Mesenteric fat pad (tissue), 1 donor: ENCODE measurements around the gene MAPKAP1. TPM values are rescaled to one million over a fixed set of nuclear protein-coding genes. Genes with fewer than 3 reads are reported as not detected.

ENCODE experiments used
- DNase-seq: peaks from one replicate; pipeline ENCODE4 v3.0.0-alpha.2; 2020; ENCODE audit warnings: low spot score
- total RNA-seq: library from RNA; stranded (reverse); fragmentation: NEBNext Ultra II Directional; extraction: Animal tissue kit (Norgen Biotek cat#: 25700); gene quantifications from one replicate; pipeline ENCODE4 v1.2.1, GENCODE V29; 2021
- donor health status: DM: yes; HTN: yes; CAD: no.

Gene MAPKAP1
- total RNA-seq, 1 donor from 2014 or later = 98.6 TPM

- DNase-seq = no peak
Measured at GRCh38 chr9:125515983-125516940, 190.7 kb downstream of the MAPKAP1 start.

GRCh38 chr9:125515281-125515680 lies 191.7 kb downstream of the MAPKAP1 start:
- no peak for DNase-seq

DNA sequence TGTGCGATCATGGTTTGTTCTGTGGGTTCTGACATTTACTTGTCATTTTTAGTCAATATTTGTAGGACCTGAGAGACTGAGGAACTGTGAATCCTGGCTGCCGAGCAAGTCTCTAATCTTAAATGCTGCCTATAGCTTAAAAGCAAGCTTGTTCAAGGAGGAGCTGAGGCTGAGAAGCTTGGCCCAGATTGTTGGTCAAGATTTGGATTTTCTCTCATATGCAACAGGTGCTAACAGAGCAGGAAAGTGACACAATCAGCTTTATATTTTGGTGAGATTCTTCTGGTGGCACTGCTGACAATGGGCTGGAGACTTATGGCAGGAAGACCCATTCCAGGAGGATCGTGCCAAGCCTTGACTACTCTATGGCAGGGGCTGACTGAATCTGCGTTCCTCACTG lies 192.5 kb downstream of the MAPKAP1 start:
- DNase-seq = no peak

DNA sequence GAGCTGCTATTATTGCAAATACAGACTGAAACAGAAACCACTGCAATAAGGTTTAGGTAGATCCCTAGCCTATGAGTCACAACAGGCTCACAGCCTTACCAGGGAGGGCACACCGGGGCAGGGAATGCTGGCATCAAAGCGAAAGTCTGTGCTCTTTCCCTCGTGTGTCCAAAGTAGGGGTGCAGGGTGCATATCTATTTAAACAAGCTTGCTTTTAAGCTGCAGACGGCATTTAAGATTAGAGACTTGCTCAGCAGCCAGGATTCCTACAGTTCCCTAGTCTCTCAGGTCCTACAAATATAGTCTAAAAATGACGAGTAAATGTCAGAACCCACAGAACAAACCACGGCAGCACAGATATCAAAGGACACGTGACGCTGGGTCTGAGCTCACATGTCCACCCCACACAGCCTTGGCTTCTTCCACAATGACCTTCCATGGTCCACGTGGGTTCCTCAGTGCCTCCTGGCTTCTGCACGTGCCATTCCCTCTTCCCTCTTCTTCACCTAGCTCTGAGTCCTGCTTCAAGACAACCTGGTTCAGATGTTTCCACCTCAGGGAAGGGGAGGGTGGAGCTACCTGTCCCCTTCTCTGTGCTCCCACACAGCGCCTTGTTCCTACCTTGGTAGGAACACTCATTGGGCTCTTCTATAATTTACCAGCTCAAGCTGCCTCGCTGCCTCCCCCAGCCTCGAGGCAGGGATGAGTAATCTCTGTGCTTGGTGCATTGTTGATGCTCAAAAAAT lies 193.2 kb downstream of the MAPKAP1 start:
- DNase-seq = no peak

DNA sequence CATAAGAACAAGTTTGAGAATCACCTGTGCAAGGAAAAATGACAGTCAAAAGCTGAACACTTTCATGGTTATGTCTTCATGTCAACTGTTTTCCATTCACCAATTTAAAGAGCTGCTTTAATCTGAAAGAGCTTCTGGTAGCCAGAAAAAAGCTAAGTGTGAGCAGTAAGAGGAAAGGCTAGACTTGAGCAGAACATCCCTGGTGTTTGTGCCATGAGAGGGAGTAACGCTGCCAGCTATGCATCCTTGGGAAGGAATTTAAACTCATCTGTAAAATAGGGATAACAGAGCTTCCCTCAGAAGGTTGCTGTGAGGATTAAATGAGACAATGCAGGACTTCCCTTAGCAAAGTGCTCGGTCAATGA lies 193.7 kb downstream of the MAPKAP1 start:
- DNase-seq = no peak

DNA sequence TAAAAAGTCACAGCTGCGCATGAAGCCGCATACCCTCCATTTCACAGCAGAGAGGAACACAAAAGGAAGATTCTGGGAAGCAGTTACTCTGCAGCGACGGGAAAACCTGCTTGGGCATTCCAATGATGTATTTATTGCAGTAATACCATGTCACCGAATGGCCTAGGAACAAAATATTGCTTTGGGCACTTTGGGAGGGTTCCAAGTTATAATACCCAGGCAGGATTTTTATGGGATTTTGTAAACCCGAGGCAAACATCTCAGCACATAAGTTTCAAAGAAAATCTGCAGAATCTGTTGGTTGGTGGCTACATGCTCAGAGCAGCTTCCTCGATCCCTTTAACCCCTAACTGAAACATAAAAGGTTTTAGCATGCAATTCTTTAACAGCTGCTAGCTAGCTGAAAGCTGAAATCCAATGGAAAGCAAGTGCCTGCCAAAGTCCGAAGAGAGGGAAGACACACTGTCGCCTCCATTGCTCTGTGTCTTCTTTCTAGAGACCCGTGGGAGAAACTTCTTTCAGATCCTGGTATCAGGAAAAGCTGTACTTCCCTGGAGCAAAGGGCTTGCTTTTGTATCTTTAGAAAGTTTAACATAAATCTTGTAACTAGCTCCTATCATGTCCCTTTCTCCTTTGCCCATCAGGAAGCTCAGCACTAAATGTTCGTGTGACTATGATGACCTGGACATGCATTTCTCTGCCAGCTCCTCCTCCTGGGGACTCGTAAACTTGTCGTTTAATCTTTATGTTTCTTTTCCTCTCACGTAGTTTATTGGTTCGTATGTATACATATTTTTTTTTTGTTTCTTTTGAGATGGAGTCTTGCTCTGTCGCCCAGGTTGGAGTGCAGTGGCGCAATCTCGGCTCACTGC lies 195.0 kb downstream of the MAPKAP1 start:
- no peak for DNase-seq

DNA sequence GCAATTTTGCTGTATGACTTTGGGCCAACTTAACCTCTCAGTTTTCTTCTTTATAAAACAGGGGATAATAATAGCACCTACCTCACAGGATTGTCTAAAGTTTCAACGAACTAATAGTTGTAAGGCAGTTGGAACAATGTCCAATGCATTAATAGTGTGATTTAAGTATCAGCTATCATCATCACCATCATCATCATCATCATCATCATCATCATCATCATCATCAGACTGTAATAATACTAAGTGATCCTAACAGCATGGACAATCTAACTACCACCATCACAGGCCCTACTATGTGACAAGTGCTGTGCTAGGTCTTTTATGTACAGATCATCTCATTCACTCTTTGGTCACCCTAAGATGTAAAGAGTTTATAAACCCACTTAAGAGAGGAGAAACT lies 196.0 kb downstream of the MAPKAP1 start:
- DNase-seq = no peak

- no peak for DNase-seq
Measured at GRCh38 chr9:125509476-125509875, 197.5 kb downstream of the MAPKAP1 start.

GRCh38 chr9:125508249-125508648 lies 198.8 kb downstream of the MAPKAP1 start:
- no peak for DNase-seq

DNA sequence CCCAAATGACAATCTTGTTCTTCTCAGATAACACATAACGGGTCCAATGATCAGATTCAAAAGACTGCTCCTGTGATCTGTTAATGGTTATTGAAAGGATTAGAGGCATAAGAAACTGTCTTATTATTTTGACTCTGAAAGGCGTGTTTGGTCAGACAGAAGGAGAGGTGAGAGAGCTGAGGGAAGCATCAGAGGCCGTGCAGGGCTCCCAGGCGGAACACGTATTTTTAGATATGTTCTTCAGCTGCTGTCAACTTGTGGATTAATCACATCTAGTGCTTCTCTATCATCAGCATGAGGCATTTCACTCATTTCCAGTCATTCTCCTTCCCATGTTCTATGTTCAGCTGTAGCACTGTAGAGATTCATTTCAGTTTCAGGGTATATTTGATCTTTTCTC lies 199.8 kb downstream of the MAPKAP1 start:
- no peak for DNase-seq

DNA sequence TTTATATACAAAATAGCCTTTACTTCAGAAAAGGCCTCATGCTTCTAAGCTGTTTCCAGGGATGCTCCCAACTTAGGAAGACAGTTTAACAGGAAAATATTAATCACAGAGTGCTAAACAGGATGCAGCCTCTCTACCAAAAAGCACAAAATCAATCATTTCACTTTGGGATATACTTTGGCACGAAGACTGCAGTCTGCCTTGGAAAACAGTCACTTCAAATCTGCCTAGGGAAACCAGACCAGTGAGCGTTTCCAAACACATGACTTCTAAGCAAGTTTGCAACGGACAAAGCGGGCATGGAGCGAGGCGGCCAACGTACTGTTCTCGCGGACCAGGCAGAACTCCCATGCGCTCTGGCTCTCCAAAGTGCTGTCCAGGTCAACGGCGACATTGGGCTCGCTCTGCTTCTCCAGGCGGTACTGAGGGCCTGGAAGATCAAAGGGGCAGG lies 201.0 kb downstream of the MAPKAP1 start:
- DNase-seq = no peak

DNA sequence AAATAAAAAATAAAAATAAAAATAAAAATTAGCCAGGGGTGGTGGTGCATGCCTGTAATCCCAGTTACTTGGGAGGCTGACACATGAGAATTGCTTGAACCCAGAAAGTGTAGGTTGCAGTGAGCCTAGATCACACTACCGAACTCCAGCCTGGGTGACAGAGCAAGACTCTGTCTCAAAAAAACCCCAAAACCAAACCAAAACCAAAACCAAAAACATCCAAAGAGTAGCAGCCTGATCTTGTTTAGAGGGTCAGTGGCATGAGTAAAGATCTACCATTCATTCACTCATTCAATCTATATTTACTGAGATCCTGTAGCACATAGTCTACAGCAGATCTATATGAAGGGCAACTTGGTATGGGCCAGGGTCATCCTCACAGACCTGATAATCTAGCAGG lies 202.4 kb downstream of the MAPKAP1 start:
- no peak for DNase-seq

- DNase-seq = no peak
Measured at GRCh38 chr9:125497906-125498305, 209.1 kb downstream of the MAPKAP1 start.

- no peak for DNase-seq
Measured at GRCh38 chr9:125497478-125497877, 209.5 kb downstream of the MAPKAP1 start.

DNA sequence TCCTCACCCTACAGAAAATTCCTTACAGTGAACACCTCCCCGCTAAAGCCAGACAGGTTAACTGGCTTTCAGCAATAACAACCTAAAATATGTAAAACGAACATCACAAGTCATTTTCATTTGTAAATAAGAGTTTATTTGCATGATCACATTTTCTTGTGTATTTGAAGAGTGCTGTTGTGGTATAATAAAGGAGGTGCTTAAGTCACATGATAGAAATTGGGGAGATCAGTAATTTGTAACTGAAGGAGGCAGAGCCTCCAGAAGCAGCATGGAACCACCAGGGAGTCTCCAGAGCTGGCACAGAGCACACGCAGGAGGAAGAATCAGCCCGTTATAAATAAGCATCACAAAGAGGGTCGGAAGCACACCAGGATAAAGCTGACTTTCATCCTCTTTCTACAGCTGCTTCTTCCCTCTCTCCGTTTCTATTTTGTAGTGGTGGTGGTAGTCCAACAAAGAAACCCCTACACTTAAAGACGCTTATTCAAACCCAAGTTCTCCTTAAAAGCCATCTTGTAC lies 210.6 kb downstream of the MAPKAP1 start:
- no peak for DNase-seq

- no peak for DNase-seq
Measured at GRCh38 chr9:125495172-125496119, 211.6 kb downstream of the MAPKAP1 start.

DNA sequence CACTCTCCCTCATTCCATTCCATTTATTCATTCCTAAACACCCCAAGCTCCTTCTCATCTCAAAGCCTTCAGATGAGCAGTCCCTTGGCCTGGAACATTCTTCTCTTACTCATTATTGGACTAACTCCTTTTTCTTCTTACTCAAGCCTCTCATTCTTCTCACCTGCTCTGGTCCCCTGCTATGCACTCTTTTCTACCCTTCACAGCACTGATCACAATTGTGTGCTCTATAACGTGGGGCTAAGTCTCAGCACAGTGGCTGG lies 212.4 kb downstream of the MAPKAP1 start:
- no peak for DNase-seq

DNA sequence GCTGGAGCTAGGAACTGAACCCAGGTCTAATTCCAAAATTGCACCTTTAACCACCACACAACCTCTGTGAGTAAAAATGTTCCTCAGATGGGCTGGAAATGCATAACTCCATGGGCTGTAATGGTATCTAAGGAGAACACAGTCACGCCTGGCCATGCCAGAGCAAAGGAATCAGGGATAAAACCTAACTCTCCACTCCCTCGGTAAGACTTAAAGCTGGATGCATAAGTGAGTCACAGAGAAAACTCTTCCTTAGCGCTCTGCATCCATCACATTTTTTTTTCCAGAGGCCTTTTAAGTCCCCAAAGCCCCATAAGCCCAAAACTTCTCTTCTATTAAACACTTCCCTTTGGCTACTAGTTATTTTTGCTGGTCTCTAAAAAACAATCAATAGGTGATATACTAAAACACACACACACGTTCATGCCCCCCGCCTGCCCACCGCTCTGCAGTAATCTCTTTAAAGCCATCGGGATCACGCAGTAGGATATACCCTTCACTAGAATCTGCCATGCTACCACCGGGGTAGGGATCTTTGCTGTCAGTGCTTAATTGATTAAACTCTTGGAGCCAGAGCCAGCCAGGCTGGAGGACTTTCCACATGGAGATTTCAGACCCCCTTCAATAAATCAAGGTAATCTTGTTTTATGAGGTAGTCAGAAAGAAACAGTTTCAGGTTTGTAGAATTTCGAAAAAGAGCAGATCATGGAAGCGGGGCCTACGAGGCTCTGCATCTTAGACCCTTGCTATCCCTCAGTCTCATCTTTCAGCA lies 212.9 kb downstream of the MAPKAP1 start:
- no peak for DNase-seq

- DNase-seq = no peak
Measured at GRCh38 chr9:125493384-125493783, 213.6 kb downstream of the MAPKAP1 start.
